Colonic mucosa (tissue), 4 donors: Measurements from ENCODE around the gene GSPT1. TPM values are rescaled to one million over a fixed set of nuclear protein-coding genes. Genes with fewer than 3 reads are reported as not detected.
"Not testable (repeated sequence)": the region's sequence is repeated elsewhere in the genome, so short reads cannot be mapped to it uniquely, and the experiment has no call there.

ENCODE experiments used
- DNase-seq: peaks from one replicate; pipeline ENCODE4 v3.0.0-alpha.2; 2020
- H3K27ac ChIP-seq: fragments of 200-600 bp; one replicate; pipeline ENCODE4 v1.8.0; 2021
- H3K27me3 ChIP-seq: fragments of 200-600 bp; one replicate; pipeline ENCODE4 v1.8.0; 2021
- H3K36me3 ChIP-seq: fragments of 200-600 bp; one replicate; pipeline ENCODE4 v1.8.0; 2021
- H3K4me1 ChIP-seq: fragments of 200-600 bp; one replicate; pipeline ENCODE4 v1.8.0; 2021; ENCODE audit warnings: mild to moderate bottlenecking
- H3K4me3 ChIP-seq: fragments of 200-600 bp; one replicate; pipeline ENCODE4 v1.8.0; 2021
- H3K9ac ChIP-seq, 2 donors: one replicate each; pipeline ENCODE4 v1.7.0; 2013; ENCODE audit warnings: control low read depth in 2 of 2, low read depth in 2 of 2, low read length in 2 of 2
- H3K9me3 ChIP-seq: fragments of 200-600 bp; one replicate; pipeline ENCODE4 v1.8.0; 2021
- intact Hi-C: fragments of 100-400 bp; cut with DNase I; formaldehyde crosslinking; loops from one replicate; pipeline ENCODE4 v1.14.1; 2022
- total RNA-seq, 2 donors: library from RNA; stranded (reverse); fragmentation: NEBNext Ultra II Directional in 1 of 2; extraction: Animal tissue kit (Norgen Biotek cat#: 25700) in 1 of 2; gene quantifications; one replicate each; pipeline ENCODE4 v1.2.1, GENCODE V29; 2021
- TF ChIP-seq, protein P1 (sequence below): fragments of 200-600 bp; IDR thresholded peaks from one replicate; pipeline ENCODE4 v1.8.0; 2022; ENCODE audit warnings: antibody characterized with exemption, mild to moderate bottlenecking
- donor health status: healthy.
- donor health status: DM: no; HTN: no; CAD: no.
- donor health status: DM: no; HTN: no; CAD: no.

The GSPT1 gene
- 100 to 1,000 TPM; 135 to 174 TPM for total RNA-seq

DNA sequence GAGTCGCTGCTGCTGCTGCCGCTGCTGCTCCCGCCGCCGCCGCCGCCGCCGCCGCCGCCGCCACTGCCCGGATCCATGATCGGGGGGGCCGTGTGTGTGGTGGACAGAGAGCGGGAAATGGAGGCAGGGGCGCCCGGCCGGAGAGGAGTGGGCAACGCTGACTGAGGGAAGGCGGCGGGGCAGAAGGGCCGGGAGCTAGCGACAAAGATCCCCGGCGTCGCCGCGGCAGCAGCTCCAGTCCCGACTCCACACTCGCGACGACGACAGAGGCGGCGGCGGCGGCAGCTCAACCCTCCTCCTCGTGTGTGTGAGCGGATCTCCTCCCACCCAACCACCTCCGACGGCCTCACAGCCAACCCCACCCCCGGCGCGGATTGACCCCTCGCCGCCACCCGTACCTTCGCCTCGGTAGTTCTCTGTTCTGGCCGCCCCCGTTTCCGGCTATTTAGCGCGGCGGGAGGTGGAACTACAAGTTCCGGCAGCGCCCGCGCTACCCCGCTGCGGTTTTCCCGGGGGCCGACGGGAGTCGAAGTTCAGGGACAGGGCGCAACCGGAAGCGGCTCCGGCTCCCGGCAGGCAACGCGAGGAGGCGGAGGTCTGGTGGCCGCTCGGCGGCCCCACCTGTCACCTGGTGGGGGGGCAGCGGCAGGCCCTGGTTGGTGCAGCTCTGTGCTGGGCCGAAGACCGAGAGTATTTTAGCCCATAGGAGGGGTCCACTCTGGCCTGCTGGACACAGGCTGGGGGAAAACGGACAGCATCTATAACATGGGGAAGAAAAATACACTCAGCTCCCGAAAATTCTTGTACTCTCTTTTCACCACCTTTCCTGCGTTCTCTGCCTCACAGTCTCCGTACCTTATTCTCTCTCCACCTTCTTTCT, at the start of gene GSPT1:
GSPT1 (minus strand) TSS at position 313 of the 880 bp plus-strand sequence; CDS start at position 77, 236 bp downstream.
- H3K4me1 ChIP-seq, result peaks cover 8% of the 10 kb centered on the region
- peak within 1 kb of the TSS; percentile 91 to 97 for H3K9ac ChIP-seq
- DNase-seq, result peak; percentile 98
- intact Hi-C loops, result no loop called here
- no peaks in the 10 kb centered on the region for H3K36me3 ChIP-seq
- no peaks in the 10 kb centered on the region for H3K27me3 ChIP-seq
- no peaks in the 10 kb centered on the region for H3K9me3 ChIP-seq
- peak within 1 kb of the TSS; percentile 95 for H3K27ac ChIP-seq
- TF ChIP-seq, protein P1, sequence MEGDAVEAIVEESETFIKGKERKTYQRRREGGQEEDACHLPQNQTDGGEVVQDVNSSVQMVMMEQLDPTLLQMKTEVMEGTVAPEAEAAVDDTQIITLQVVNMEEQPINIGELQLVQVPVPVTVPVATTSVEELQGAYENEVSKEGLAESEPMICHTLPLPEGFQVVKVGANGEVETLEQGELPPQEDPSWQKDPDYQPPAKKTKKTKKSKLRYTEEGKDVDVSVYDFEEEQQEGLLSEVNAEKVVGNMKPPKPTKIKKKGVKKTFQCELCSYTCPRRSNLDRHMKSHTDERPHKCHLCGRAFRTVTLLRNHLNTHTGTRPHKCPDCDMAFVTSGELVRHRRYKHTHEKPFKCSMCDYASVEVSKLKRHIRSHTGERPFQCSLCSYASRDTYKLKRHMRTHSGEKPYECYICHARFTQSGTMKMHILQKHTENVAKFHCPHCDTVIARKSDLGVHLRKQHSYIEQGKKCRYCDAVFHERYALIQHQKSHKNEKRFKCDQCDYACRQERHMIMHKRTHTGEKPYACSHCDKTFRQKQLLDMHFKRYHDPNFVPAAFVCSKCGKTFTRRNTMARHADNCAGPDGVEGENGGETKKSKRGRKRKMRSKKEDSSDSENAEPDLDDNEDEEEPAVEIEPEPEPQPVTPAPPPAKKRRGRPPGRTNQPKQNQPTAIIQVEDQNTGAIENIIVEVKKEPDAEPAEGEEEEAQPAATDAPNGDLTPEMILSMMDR, result no peak
- H3K4me3 ChIP-seq, result peak within 1 kb of the TSS; percentile 82

DNA sequence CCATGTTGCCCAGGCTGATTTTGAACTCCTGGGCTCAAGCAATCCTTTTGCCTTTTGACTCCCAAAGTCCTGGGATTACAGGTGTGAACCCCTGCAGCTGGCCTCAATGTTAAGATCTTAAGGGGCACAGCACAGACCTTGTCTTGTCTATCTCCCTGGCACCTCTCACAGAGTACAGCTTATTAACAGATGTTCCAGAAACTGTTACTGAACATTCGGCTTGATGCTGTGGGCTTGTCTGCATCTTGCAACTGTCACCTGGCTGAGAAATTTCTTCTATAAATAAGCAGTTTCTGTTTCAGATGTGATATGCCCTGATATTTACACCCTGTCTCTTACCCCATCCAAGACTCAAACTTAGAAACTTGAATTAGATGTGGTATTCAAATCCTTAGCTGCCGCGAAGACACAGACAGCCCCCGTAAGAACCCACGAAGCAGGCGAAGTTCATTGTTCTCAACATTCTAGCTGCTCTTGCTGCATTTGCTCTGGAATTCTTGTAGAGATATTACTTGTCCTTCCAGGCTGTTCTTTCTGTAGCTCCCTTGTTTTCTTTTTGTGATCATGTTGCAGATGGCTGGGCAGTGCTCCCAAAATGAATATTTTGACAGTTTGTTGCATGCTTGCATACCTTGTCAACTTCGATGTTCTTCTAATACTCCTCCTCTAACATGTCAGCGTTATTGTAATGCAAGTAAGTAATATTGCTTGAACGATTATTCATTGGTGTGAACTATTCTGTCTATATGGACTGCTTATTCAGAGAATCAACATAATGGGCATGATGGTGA, 49.2 kb upstream of the GSPT1 start, which contains the start of gene TNFRSF17:
TNFRSF17 (plus strand) TSS at position 450 of the 791 bp plus-strand sequence; CDS start at position 565, 115 bp downstream.
- Histone ChIP-seq H3K4me1 (no peaks in the 10 kb centered on the region), H3K27me3 (no peaks in the 10 kb centered on the region), H3K4me3 (no peak within 1 kb of the TSS), H3K36me3 (no peaks in the 10 kb centered on the region), H3K9me3 (no peaks in the 10 kb centered on the region), H3K9ac (no peak within 1 kb of the TSS), H3K27ac (no peak within 1 kb of the TSS)
- intact Hi-C loops, result no loop called here
- no peak for DNase-seq
- TF ChIP-seq, protein P1, result no peak

DNA sequence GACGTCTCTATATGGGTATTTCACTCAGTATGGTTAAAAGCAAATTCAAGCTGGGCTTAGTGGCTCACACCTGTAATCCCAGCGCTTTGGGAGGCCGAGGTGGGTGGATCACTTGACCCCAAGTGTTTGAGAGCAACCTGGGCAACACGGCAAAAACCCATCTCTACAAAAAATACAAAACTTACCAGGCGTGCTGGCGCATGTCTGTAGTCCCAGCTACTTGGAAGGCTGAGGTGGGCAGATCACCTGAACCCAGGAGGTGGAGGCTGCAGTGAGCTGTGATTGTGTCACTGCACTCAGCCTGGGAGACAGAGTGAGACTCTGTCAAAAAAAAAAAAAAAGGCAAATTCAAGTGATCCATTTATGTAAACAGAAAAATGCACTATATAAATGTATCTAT, 48.0 kb upstream of the GSPT1 start:
- intact Hi-C loops, result no loop called here
- Histone ChIP-seq H3K27me3 (no peaks in the 10 kb centered on the region), H3K4me3 (no peak overlapping the region), H3K36me3 (no peaks in the 10 kb centered on the region), H3K27ac (no peak overlapping the region), H3K4me1 (no peaks in the 10 kb centered on the region), H3K9me3 (no peaks in the 10 kb centered on the region), H3K9ac (no peak overlapping the region)
- DNase-seq, result no peak
- TF ChIP-seq, protein P1, result no peak

DNA sequence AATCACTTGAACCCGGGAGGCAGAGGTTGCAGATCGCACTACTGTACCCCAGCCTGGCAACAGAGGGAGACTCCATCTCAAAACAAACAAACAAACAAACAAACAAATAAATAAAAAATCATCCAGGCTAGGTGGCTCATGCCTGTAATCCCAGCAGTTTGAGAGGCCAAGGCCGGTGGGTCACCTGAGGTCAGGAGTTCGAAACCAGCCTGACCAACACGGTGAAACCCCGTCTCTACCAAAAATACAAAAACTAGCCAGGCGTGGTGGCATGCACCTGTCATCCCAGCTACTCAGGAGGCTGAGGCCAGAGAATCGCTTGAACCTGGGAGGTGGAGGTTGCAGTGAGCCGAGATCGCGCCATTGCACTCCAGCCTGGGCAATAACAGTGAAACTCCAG, 47.2 kb upstream of the GSPT1 start:
- H3K4me3 ChIP-seq, DNase-seq, H3K9ac ChIP-seq, H3K9me3 ChIP-seq, H3K27ac ChIP-seq, H3K27me3 ChIP-seq, H3K36me3 ChIP-seq, H3K4me1 ChIP-seq, intact Hi-C loops: not testable (repeated sequence)

DNA sequence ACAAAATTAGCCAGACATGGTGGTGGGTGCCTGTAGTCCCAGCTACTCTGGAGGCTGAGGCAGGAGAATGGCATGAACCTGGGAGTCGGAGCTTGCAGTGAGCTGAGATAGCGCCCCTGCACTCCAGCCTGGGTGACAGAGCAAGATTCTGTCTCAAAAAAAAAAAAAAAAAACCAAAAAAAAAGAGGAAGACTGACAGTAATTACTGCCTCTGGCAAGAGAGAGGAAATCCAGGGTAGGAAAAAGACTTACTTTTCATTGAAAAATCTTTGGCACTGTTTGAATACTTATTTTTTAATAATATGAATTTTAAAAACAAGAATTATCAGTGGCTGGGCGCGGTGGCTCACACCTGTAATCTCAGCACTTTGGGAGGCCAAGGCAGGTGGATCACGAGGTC, 46.7 kb upstream of the GSPT1 start:
- H3K27me3 ChIP-seq, H3K27ac ChIP-seq, H3K9me3 ChIP-seq, intact Hi-C loops, DNase-seq, H3K9ac ChIP-seq, H3K4me1 ChIP-seq, H3K36me3 ChIP-seq, H3K4me3 ChIP-seq: not testable (repeated sequence)

DNA sequence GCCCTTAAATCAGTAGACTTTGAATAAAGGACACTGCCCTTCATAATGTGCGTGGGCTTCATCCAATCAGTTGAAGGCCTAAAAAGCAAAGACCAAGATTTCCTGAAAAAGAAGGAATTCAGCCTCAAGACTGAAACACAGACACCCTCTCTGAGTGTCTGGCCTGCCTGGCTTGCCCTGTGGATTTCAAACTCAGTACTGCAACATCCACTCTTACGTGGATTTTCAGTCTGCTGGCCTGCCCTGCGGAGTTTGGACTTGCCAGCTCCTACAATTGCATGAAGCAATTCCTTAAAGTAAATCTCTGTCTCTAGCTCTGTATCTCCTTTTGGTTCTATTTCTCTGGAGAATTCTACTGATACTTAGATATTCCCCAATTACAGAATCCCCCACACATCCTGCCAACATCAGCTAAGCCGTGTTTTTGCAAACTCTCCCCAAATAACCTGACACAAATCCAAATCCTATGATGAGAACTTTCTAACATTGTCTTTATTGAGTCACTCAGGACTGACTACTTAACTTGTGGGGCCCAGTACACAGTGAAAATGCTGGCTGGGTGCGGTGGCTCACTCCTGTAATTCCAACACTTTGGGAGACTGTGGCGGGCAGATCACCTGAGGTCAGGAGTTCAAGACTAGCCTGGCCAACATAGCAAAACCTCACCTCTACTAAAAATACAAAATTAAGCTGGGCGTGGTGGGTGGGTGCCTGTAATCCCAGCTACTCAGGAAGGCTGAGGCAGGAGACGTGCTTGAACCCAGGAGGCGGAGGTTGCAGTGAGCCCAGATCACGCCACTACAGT, 42.0 kb upstream of the GSPT1 start:
- TF ChIP-seq, protein P1, result no peak
- Histone ChIP-seq H3K27me3 (no peaks in the 10 kb centered on the region), H3K27ac (no peak overlapping the region), H3K9me3 (no peaks in the 10 kb centered on the region), H3K36me3 (no peaks in the 10 kb centered on the region), H3K4me1 (no peaks in the 10 kb centered on the region), H3K9ac (no peak overlapping the region), H3K4me3 (no peak overlapping the region)
- intact Hi-C loops, result no loop called here
- no peak for DNase-seq
